Chondrocyte (in vitro differentiated cells): ENCODE results near the gene FOXP4. TPM values are rescaled to one million over a fixed set of nuclear protein-coding genes. Genes with fewer than 3 reads are reported as not detected.

Experiments used
- DNase-seq: peaks from one replicate; pipeline ENCODE4 v3.0.0; 2021; ENCODE audit warnings: mixed read lengths, low spot score
- H3K27ac Mint-ChIP-seq: one replicate; pipeline ENCODE4 v1.8.0; 2021; ENCODE audit warnings: mild to moderate bottlenecking, moderate library complexity, mixed read lengths; ENCODE audit not compliant: unreplicated experiment
- H3K27me3 Mint-ChIP-seq: 2 replicates; pipeline ENCODE4 v1.8.0; 2021; ENCODE audit warnings: low read depth, mixed read lengths
- H3K36me3 Mint-ChIP-seq: 2 replicates; pipeline ENCODE4 v1.8.0; 2021; ENCODE audit warnings: low read depth, mixed read lengths
- H3K4me1 Mint-ChIP-seq: 2 replicates; pipeline ENCODE4 v1.8.0; 2021; ENCODE audit warnings: low read depth, mild to moderate bottlenecking, mixed read lengths
- H3K4me3 Mint-ChIP-seq: one replicate; pipeline ENCODE4 v1.8.0; 2021; ENCODE audit warnings: mild to moderate bottlenecking, moderate library complexity, mixed read lengths; ENCODE audit not compliant: unreplicated experiment
- H3K9me3 Mint-ChIP-seq: 2 replicates; pipeline ENCODE4 v1.8.0; 2021; ENCODE audit warnings: low read depth, mixed read lengths
- CTCF ChIP-seq: fragments of 200-600 bp; sonication (generic); IDR thresholded peaks from 2 replicates; pipeline ENCODE4 v1.5.0; 2021; ENCODE audit warnings: antibody characterized with exemption, mild to moderate bottlenecking, moderate library complexity
- total RNA-seq: library from RNA; stranded (reverse); gene quantifications from 3 replicates; pipeline ENCODE4 v1.2.1, GENCODE V29; 2021

FOXP4 gene
- total RNA-seq, 1 donor from 2014 or later = 18.6 TPM

DNA sequence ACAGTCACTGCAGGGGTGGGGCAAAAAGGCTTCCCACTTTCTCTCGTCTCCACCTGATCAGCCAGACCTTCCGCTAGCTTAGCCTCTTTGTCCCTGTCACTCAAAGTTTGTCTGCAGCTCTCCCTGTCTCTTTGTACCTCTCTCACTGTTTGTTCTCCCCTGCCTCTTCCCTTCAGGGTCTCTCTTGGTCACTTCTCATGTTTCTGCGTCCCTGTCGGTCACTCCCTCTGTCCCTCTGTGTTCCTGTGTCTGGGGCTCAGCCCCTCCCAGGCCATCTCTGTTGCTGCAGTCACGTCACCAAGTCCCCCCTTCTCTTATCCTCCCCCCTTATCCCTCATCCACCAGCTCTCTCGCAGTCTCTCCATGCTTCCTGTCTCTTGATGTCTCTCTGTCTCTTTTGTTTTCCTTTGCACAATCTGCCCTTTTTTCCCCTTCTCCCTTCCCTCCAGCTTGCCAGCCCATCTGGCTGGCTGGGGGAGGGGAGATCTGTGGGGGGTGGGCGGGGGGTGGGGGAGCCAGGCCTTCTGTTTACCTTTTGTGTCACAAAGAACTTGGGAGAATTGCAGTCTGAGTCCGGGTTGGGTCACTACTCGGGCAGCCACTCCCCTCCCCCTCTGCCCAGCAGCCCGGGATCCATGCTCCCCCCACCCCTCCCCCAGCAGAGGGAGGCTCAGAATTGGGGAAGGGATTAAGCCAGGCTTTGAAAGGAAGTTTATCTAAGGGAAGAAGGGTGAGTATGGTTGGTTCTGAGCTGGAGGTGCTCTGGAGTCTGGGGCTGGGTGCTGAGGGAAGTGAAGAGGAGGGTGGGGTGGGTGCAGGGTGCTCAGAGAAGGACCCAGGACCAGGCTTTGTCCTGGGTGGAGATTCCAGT lies 32.3 kb downstream of the FOXP4 start:
- Mint-ChIP-seq H3K4me3 (peak overlapping the region; percentile 56), H3K9me3 (no peaks in the 10 kb centered on the region), H3K27me3 (no peaks in the 10 kb centered on the region), H3K4me1 (peaks cover 43% of the 10 kb centered on the region), H3K27ac (peak overlapping the region; percentile 89), H3K36me3 (peaks cover 1% of the 10 kb centered on the region)
- no peak for DNase-seq
- no peak for TF ChIP-seq CTCF

GRCh38 chr6:41579088-41579610 lies 33.0 kb downstream of the FOXP4 start:
- peaks cover 43% of the 10 kb centered on the region for H3K4me1 Mint-ChIP-seq
- TF ChIP-seq CTCF = no peak
- no peak overlapping the region for H3K4me3 Mint-ChIP-seq
- H3K27me3 Mint-ChIP-seq = no peaks in the 10 kb centered on the region
- H3K27ac Mint-ChIP-seq = peak overlapping the region; percentile 69
- DNase-seq = no peak
- H3K36me3 Mint-ChIP-seq = peaks cover 1% of the 10 kb centered on the region
- no peaks in the 10 kb centered on the region for H3K9me3 Mint-ChIP-seq

DNA sequence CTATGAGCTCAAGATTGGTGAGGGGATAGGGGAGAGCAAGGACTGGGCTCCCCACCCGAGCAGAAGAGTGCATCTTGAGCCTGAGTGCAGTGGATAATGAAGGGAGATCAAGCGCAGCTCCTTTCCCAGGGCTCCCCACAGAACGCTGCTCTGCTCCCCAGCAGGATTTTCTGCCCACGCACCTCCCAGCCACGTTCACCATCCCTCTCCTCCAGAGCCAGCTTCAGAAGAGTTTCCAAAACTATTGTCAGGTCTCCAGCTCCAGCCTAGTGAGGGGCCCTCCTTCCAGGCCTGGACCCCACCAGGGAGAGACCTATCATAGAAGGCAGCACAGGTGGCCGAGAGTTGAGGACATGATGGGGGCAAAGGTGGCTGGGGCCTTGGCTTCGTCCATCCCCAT lies 34.5 kb downstream of the FOXP4 start:
- no peak for DNase-seq
- H3K27me3 Mint-ChIP-seq = no peaks in the 10 kb centered on the region
- no peak overlapping the region for H3K27ac Mint-ChIP-seq
- no peak overlapping the region for H3K4me3 Mint-ChIP-seq
- H3K36me3 Mint-ChIP-seq = peaks cover under 1% of the 10 kb centered on the region
- peaks cover 43% of the 10 kb centered on the region for H3K4me1 Mint-ChIP-seq
- H3K9me3 Mint-ChIP-seq = no peaks in the 10 kb centered on the region
- TF ChIP-seq CTCF = no peak

- peak; percentile 8 for TF ChIP-seq CTCF
- Mint-ChIP-seq H3K9me3 (no peaks in the 10 kb centered on the region), H3K27ac (peak overlapping the region; percentile 96), H3K36me3 (peaks cover 2% of the 10 kb centered on the region), H3K4me1 (peaks cover 43% of the 10 kb centered on the region), H3K27me3 (no peaks in the 10 kb centered on the region), H3K4me3 (no peak overlapping the region)
- no peak for DNase-seq
Observed at GRCh38 chr6:41581381-41581991, 35.3 kb downstream of the FOXP4 start.

GRCh38 chr6:41582540-41582939 lies 36.4 kb downstream of the FOXP4 start:
- H3K27ac Mint-ChIP-seq = no peak overlapping the region
- no peaks in the 10 kb centered on the region for H3K27me3 Mint-ChIP-seq
- no peak for TF ChIP-seq CTCF
- peaks cover 41% of the 10 kb centered on the region for H3K4me1 Mint-ChIP-seq
- DNase-seq = no peak
- no peaks in the 10 kb centered on the region for H3K9me3 Mint-ChIP-seq
- H3K36me3 Mint-ChIP-seq = peaks cover 2% of the 10 kb centered on the region
- no peak overlapping the region for H3K4me3 Mint-ChIP-seq
